Endothelial cell of umbilical vein (primary cell): Measurements from ENCODE around the gene OSBPL5. TPM values are rescaled to one million over a fixed set of nuclear protein-coding genes. Genes with fewer than 3 reads are reported as not detected.

ENCODE experiments used
- BruUV-seq: library from RNA; stranded (reverse); fragments of 400-500 nt; replicated peaks from 2 replicates; lab custom pipeline; 2021; lab: Mats Ljungman, UMichigan
- CTCF ChIA-PET: fragments of 300-600, 350-600 bp; sonication (Branson Sonifier 250); formaldehyde crosslinking; loops from one replicate; lab custom pipeline; 2021; ENCODE audit warnings: antibody characterized with exemption, inconsistent platforms; lab: Charles Lee
- POLR2A ChIA-PET: fragments of 300-600, 350-600 bp; sonication (Branson Sonifier 250); formaldehyde crosslinking; loops from one replicate; lab custom pipeline; 2021; ENCODE audit warnings: antibody characterized with exemption, inconsistent platforms; lab: Charles Lee
- DNase-seq: peaks from one replicate; pipeline ENCODE4 v3.0.0-alpha.2; 2011; ENCODE audit warnings: low read depth, low spot score
- FAIRE-seq: peaks from 2 replicates; lab custom pipeline; 2011; peaks lifted over from hg19 to GRCh38; lab: Jason Lieb, UNC
- H2AFZ ChIP-seq: 2 replicates; pipeline ENCODE4 v1.6.0; 2012; ENCODE audit warnings: low read depth, low read length, control low read depth, inconsistent platforms
- H3K27ac ChIP-seq: 2 replicates; pipeline ENCODE4 v1.5.1; 2011; ENCODE audit warnings: low read depth, mild to moderate bottlenecking, control low read depth, low read length, moderate library complexity; ENCODE audit not compliant: insufficient read depth
- H3K27me3 ChIP-seq, 2 experiments: 2 replicates each; pipeline versions ENCODE4 v1.6.0 to v1.6.1; 2011; ENCODE audit warnings: low read length in 2 of 2, mixed read lengths in 1 of 2; ENCODE audit not compliant: control insufficient read depth in 2 of 2, insufficient read depth in 2 of 2
- H3K36me3 ChIP-seq, 2 experiments: 2 replicates in 1 of 2; 3 replicates in 1 of 2; pipeline ENCODE4 v1.5.1; 2011; ENCODE audit warnings: low read length in 2 of 2, mild to moderate bottlenecking in 1 of 2, moderate library complexity in 1 of 2; ENCODE audit not compliant: control insufficient read depth in 2 of 2, insufficient read depth in 2 of 2; ENCODE audit errors: extremely low read depth in 1 of 2
- H3K4me1 ChIP-seq: 3 replicates; pipeline ENCODE4 v1.5.1; 2011; ENCODE audit warnings: mild to moderate bottlenecking, low read length; ENCODE audit not compliant: control insufficient read depth, insufficient read depth; ENCODE audit errors: extremely low read depth
- H3K4me2 ChIP-seq: 2 replicates; pipeline ENCODE4 v1.6.1; 2011; ENCODE audit warnings: low read length, control low read depth, mixed read lengths; ENCODE audit not compliant: insufficient read depth
- H3K4me3 ChIP-seq, 3 experiments: fragments of 200-600 bp in 1 of 3; sonication (generic), shearing (Covaris generic) in 1 of 3; replicated peaks in 1 of 3; 2 replicates each; pipeline ENCODE4 v1.5.1; 2011 to 2016; ENCODE audit warnings: control low read depth in 3 of 3, low read length in 3 of 3, mild to moderate bottlenecking in 2 of 3, inconsistent platforms in 1 of 3, low read depth in 1 of 3, moderate library complexity in 1 of 3; ENCODE audit not compliant: insufficient read depth in 1 of 3
- H3K79me2 ChIP-seq: 2 replicates; pipeline ENCODE4 v1.6.0; 2012; ENCODE audit warnings: low read length, inconsistent platforms; ENCODE audit not compliant: control insufficient read depth, insufficient read depth
- H3K9ac ChIP-seq: replicated peaks from 2 replicates; pipeline ENCODE3; 2011; ENCODE audit warnings: low read length, control low read depth; ENCODE audit not compliant: insufficient read depth; ENCODE audit errors: extremely low read depth
- H3K9me1 ChIP-seq: replicated peaks from 3 replicates; pipeline ENCODE4 v1.6.0; 2011; ENCODE audit warnings: mild to moderate bottlenecking, low read length; ENCODE audit not compliant: control insufficient read depth, insufficient read depth; ENCODE audit errors: extremely low read depth
- H3K9me3 ChIP-seq: replicated peaks from 2 replicates; pipeline ENCODE4 v1.5.1; 2012; ENCODE audit warnings: low read length, inconsistent platforms; ENCODE audit not compliant: control insufficient read depth, insufficient read depth
- H4K20me1 ChIP-seq: replicated peaks from 2 replicates; pipeline ENCODE3; 2011; ENCODE audit warnings: mild to moderate bottlenecking, low read length; ENCODE audit not compliant: control insufficient read depth, insufficient read depth; ENCODE audit errors: extremely low read depth
- CTCF ChIP-seq, 2 donors: IDR thresholded peaks; 1 replicate in 1 of 2; 2 replicates in 1 of 2; pipeline ENCODE4 v1.5.1; 2011; ENCODE audit warnings: low read length in 2 of 2, mild to moderate bottlenecking in 2 of 2, moderate library complexity in 2 of 2, control low read depth in 1 of 2, inconsistent platforms in 1 of 2, low read depth in 1 of 2; ENCODE audit not compliant: insufficient read depth in 1 of 2; ENCODE audit errors: extremely low read depth in 1 of 2
- EZH2 ChIP-seq: IDR thresholded peaks from 2 replicates; pipeline ENCODE4 v1.6.1; 2012; ENCODE audit warnings: borderline replicate concordance, low read depth, mild to moderate bottlenecking, moderate library complexity, low read length, inconsistent platforms; ENCODE audit not compliant: severe bottlenecking
- FOS ChIP-seq: IDR thresholded peaks from 2 replicates; pipeline ENCODE4 v1.6.1; 2011; ENCODE audit warnings: mild to moderate bottlenecking, low read length, moderate library complexity, borderline replicate concordance; ENCODE audit not compliant: insufficient read depth
- GATA2 ChIP-seq: IDR thresholded peaks from 2 replicates; pipeline ENCODE4 v1.7.0; 2011; ENCODE audit warnings: low read depth, mild to moderate bottlenecking, moderate library complexity, mixed read lengths, low read length; ENCODE audit not compliant: insufficient read length, insufficient read depth
- POLR2A ChIP-seq: IDR thresholded peaks from 2 replicates; pipeline ENCODE4 v1.6.1; 2012; ENCODE audit warnings: low read depth, mild to moderate bottlenecking, control low read depth, low read length
- POLR2AphosphoS5 ChIP-seq: IDR thresholded peaks from 2 replicates; pipeline ENCODE4 v1.6.1; 2012; ENCODE audit warnings: low read depth, mild to moderate bottlenecking, control low read depth, low read length, moderate library complexity; ENCODE audit not compliant: insufficient read depth
- dilution Hi-C: fragments of 300-500 bp; cut with MboI; formaldehyde crosslinking; loops from one replicate; pipeline ENCODE4 v1.15.0; 2019; ENCODE audit warnings: low sequenced_read_pairs; ENCODE audit not compliant: extremely low pct_ligation_motif_present
- intact Hi-C: fragments of 100-400 bp; cut with micrococcal nuclease; formaldehyde crosslinking; loops from one replicate; pipeline ENCODE4 v1.10.0; 2022
- polyA plus RNA-seq, 4 experiments: library from polyadenylated mRNA; depleted of rRNA in 3 of 4; stranded (reverse) in 3 of 4; unstranded in 1 of 4; fragments of >200 nt; gene quantifications; 2 replicates each; pipeline versions ENCODE4 v1.2.1 to v1.2.3, GENCODE V29; 2011 to 2012; ENCODE audit warnings: missing spikeins in 1 of 4
- total RNA-seq: library from RNA; stranded (reverse); gene quantifications from 2 replicates; pipeline ENCODE4 v1.2.3, GENCODE V29; 2021
- TF ChIP-seq, protein P1 (sequence below): IDR thresholded peaks from 2 replicates; pipeline ENCODE4 v1.6.1; 2011; ENCODE audit not compliant: insufficient read depth, insufficient read length

OSBPL5 gene
- total and polyA plus RNA-seq, 2 donors (not counting 3 experiments of a cell fraction or from before 2014, with no cell fraction given): 8.7 to 37.7 TPM

DNA sequence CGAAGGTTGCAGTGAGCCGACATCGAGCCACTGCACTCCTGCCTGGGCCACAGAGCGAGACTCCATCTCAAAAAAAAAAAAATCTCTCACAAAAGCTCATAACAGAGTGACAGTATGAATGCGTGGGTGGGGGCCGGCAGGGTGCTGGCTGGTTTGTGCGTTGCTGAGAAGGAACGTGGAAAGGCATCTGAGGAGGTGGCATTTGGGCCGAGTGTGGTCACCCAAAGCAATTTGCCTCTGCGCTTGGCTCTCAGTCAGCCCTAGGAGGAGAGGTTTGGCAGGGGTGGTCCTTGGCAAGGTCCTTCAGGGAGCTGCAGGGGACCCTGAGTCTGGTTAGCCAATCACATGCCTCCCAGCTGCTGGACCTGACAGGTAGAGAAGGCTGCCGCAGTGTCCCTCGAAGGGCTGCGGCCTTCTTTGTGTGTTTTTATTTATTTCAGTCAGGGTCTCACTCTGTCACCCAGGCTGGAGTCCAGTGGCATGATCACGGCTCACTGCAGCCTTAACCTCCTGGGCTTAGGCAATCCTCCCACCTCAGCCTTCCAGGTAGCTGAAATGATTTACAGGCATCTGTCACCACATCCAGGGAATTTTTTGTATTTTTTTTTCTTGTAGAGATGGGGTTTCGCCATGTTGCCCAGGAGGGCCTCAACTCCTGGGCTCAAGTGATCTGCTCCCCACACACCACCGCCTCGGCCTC, 23.5 kb upstream of the OSBPL5 start:
- no peak overlapping the region for H3K27ac ChIP-seq
- no peak overlapping the region for H3K4me3 ChIP-seq
- DNase-seq (no peak), FAIRE-seq (no peak)
- intact Hi-C loops: no loop called here
- TF ChIP-seq POLR2A: no peak
- no peak for TF ChIP-seq FOS
- no peak for TF ChIP-seq EZH2
- TF ChIP-seq CTCF (IDR thresholded peaks at IDR 0.05; ENCODE audit: extremely low read depth in 1 of 2, insufficient read depth in 1 of 2, low read depth in 1 of 2, low read length in 2 of 2): no peak
- no peak for TF ChIP-seq GATA2
- TF ChIP-seq POLR2AphosphoS5: no peak
- TF ChIP-seq, protein P1, sequence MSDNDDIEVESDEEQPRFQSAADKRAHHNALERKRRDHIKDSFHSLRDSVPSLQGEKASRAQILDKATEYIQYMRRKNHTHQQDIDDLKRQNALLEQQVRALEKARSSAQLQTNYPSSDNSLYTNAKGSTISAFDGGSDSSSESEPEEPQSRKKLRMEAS: no peak
- peaks cover 0 to 4% of the 10 kb centered on the region in 2 experiments for H3K27me3 ChIP-seq
- ChIA-PET POLR2A (no interaction called here), CTCF (no interaction called here)
- no peaks in the 10 kb centered on the region for H3K9me3 ChIP-seq
- H3K79me2 ChIP-seq: no peaks in the 10 kb centered on the region
- no peaks in the 10 kb centered on the region for H3K4me1 ChIP-seq
- no peak overlapping the region for H3K4me2 ChIP-seq
- dilution Hi-C loops: no loop called here
- H4K20me1 ChIP-seq: no peaks in the 10 kb centered on the region
- H3K36me3 ChIP-seq: no peaks in the 10 kb centered on the region
- no TSS peak for BruUV-seq
- H2AFZ ChIP-seq: no peak overlapping the region
- H3K9me1 ChIP-seq: no peaks in the 10 kb centered on the region
- H3K9ac ChIP-seq: no peak overlapping the region
